Endodermal cell (in vitro differentiated cells): ENCODE data around the gene TTC28. TPM values are rescaled to one million over a fixed set of nuclear protein-coding genes. Genes with fewer than 3 reads are reported as not detected.
A peak's percentile ranks its signal among the peaks of the same experiment; 100 is the strongest.

Experiments used
- DNase-seq: peaks from one replicate; pipeline ENCODE4 v3.0.0-alpha.2; 2017
- H3K27ac ChIP-seq: 2 replicates; pipeline ENCODE4 v1.5.1; 2013; ENCODE audit warnings: mild to moderate bottlenecking, low read depth, low read length, moderate library complexity
- H3K27me3 ChIP-seq: 2 replicates; pipeline ENCODE4 v1.6.1; 2013; ENCODE audit warnings: mild to moderate bottlenecking, low read length, moderate library complexity; ENCODE audit not compliant: insufficient read depth, control insufficient read depth, poor library complexity, severe bottlenecking
- H3K36me3 ChIP-seq: 2 replicates; pipeline ENCODE4 v1.7.0; 2013; ENCODE audit warnings: mild to moderate bottlenecking, low read length, moderate library complexity; ENCODE audit not compliant: control insufficient read depth, insufficient read depth
- H3K4me1 ChIP-seq: one replicate; pipeline ENCODE4 v1.7.0; 2013; ENCODE audit warnings: low read length; ENCODE audit not compliant: control insufficient read depth, insufficient read depth
- H3K4me3 ChIP-seq: 2 replicates; pipeline ENCODE4 v1.5.1; 2013; ENCODE audit warnings: mild to moderate bottlenecking, low read length, moderate library complexity
- H3K9ac ChIP-seq: 2 replicates; pipeline ENCODE4 v1.6.1; 2013; ENCODE audit warnings: mild to moderate bottlenecking, low read length, moderate library complexity; ENCODE audit not compliant: poor library complexity, severe bottlenecking; ENCODE audit errors: extremely low read depth
- H3K9me3 ChIP-seq: 2 replicates; pipeline ENCODE4 v1.6.1; 2013; ENCODE audit warnings: mild to moderate bottlenecking, low read length, moderate library complexity; ENCODE audit not compliant: control insufficient read depth
- H3K27ac Mint-ChIP-seq: 2 replicates; pipeline ENCODE4 v1.8.0; 2020; ENCODE audit warnings: mixed read lengths
- H3K27me3 Mint-ChIP-seq: 2 replicates; pipeline ENCODE4 v1.8.0; 2021; ENCODE audit warnings: mild to moderate bottlenecking, mixed read lengths; ENCODE audit not compliant: insufficient read depth
- H3K36me3 Mint-ChIP-seq: 2 replicates; pipeline ENCODE4 v1.8.0; 2020; ENCODE audit warnings: low read depth, mixed read lengths
- H3K4me1 Mint-ChIP-seq: 2 replicates; pipeline ENCODE4 v1.8.0; 2020; ENCODE audit warnings: mixed read lengths
- H3K4me3 Mint-ChIP-seq: 2 replicates; pipeline ENCODE4 v1.8.0; 2020; ENCODE audit warnings: mild to moderate bottlenecking, moderate library complexity, mixed read lengths
- H3K9me3 Mint-ChIP-seq: 2 replicates; pipeline ENCODE4 v1.8.0; 2020; ENCODE audit warnings: mild to moderate bottlenecking, mixed read lengths
- CTCF ChIP-seq: fragments of 200-600 bp; sonication (generic); conservative IDR thresholded peaks from 2 replicates; pipeline ENCODE4 v1.5.0; 2021; ENCODE audit warnings: antibody characterized with exemption, mild to moderate bottlenecking
- WGBS, 2 experiments: methylation state at CpG; one replicate each; pipeline versions ENCODE4 v1.1.5 to v1.1.7; 2013; ENCODE audit warnings: missing lambda C conversion rate in 2 of 2, mixed read lengths in 1 of 2; ENCODE audit not compliant: insufficient coverage in 1 of 2, insufficient read length in 1 of 2; 5-methylcytosine and 5-hydroxymethylcytosine counted together
- total RNA-seq, 2 donors: library from RNA; stranded (reverse); fragmentation: NEBNext Ultra II Directional in 1 of 2; extraction: Animal tissue kit (Norgen Biotek cat#: 25700) in 1 of 2; gene quantifications; 2 replicates in 1 of 2; 3 replicates in 1 of 2; pipeline ENCODE4 v1.2.1, GENCODE V29; 2021

Gene TTC28
- total RNA-seq, 2 donors from 2014 or later: 28.6 to 34.0 TPM

- Mint-ChIP-seq H3K4me1 (peaks cover 5% of the 10 kb centered on the region), H3K27ac (no peak overlapping the region), H3K27me3 (no peaks in the 10 kb centered on the region), H3K9me3 (peaks cover 7% of the 10 kb centered on the region), H3K36me3 (peaks cover 19% of the 10 kb centered on the region), H3K4me3 (no peak overlapping the region)
- H3K9ac ChIP-seq: no peak overlapping the region
- H3K4me3 ChIP-seq: no peak overlapping the region
- no peak overlapping the region for H3K27ac ChIP-seq
- no peak for TF ChIP-seq CTCF
- WGBS, 2 experiments: 68% methylated on average over 1 of the region's 1 CpG; no CpG with 5 or more reads in 1 of the 2 experiments
- peaks cover 13% of the 10 kb centered on the region for H3K9me3 ChIP-seq
- no peaks in the 10 kb centered on the region for H3K27me3 ChIP-seq
- no peaks in the 10 kb centered on the region for H3K4me1 ChIP-seq
- H3K36me3 ChIP-seq: peaks cover 5% of the 10 kb centered on the region
- DNase-seq: no peak
Observed at GRCh38 chr22:27973846-27974245, 705.8 kb downstream of the TTC28 start.

GRCh38 chr22:27972732-27973698, 706.6 kb downstream of the TTC28 start:
- no peak overlapping the region for H3K27ac Mint-ChIP-seq
- H3K4me3 ChIP-seq: no peak overlapping the region
- no peaks in the 10 kb centered on the region for H3K27me3 ChIP-seq
- peaks cover 20% of the 10 kb centered on the region for H3K36me3 Mint-ChIP-seq
- H3K4me3 Mint-ChIP-seq: no peak overlapping the region
- DNase-seq: peak; percentile 65
- H3K4me1 ChIP-seq: no peaks in the 10 kb centered on the region
- 85 to 91% methylated on average over 5 to 9 of the region's 9 CpGs for WGBS, 2 experiments
- peaks cover 7% of the 10 kb centered on the region for H3K9me3 Mint-ChIP-seq
- H3K27ac ChIP-seq: no peak overlapping the region
- peaks cover 5% of the 10 kb centered on the region for H3K4me1 Mint-ChIP-seq
- peaks cover 5% of the 10 kb centered on the region for H3K36me3 ChIP-seq
- no peaks in the 10 kb centered on the region for H3K27me3 Mint-ChIP-seq
- peaks cover 13% of the 10 kb centered on the region for H3K9me3 ChIP-seq
- no peak for TF ChIP-seq CTCF
- H3K9ac ChIP-seq: no peak overlapping the region

- Histone ChIP-seq H3K27ac (no peak overlapping the region), H3K9ac (no peak overlapping the region), H3K27me3 (no peaks in the 10 kb centered on the region), H3K4me1 (no peaks in the 10 kb centered on the region), H3K4me3 (no peak overlapping the region), H3K9me3 (peaks cover 13% of the 10 kb centered on the region), H3K36me3 (peaks cover 5% of the 10 kb centered on the region)
- DNase-seq: no peak
- Mint-ChIP-seq H3K9me3 (peaks cover 7% of the 10 kb centered on the region), H3K36me3 (peaks cover 20% of the 10 kb centered on the region), H3K4me3 (no peak overlapping the region), H3K27ac (no peak overlapping the region), H3K27me3 (no peaks in the 10 kb centered on the region), H3K4me1 (peaks cover 5% of the 10 kb centered on the region)
- 95 to 100% methylated on average over 1 of the region's 1 CpG for WGBS, 2 experiments
- TF ChIP-seq CTCF: no peak
Observed at GRCh38 chr22:27971926-27972325, 707.7 kb downstream of the TTC28 start.
